ENCODE measurements around the gene VSIG8.

- TF ChIP-seq, protein P1, sequence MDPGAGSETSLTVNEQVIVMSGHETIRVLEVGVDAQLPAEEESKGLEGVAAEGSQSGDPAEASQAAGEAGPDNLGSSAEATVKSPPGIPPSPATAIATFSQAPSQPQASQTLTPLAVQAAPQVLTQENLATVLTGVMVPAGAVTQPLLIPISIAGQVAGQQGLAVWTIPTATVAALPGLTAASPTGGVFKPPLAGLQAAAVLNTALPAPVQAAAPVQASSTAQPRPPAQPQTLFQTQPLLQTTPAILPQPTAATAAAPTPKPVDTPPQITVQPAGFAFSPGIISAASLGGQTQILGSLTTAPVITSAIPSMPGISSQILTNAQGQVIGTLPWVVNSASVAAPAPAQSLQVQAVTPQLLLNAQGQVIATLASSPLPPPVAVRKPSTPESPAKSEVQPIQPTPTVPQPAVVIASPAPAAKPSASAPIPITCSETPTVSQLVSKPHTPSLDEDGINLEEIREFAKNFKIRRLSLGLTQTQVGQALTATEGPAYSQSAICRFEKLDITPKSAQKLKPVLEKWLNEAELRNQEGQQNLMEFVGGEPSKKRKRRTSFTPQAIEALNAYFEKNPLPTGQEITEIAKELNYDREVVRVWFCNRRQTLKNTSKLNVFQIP (CRISPR knock-in tag; IDR thresholded peaks at IDR 0.05; ENCODE audit: borderline replicate concordance, low read depth) = no peak
- TF ChIP-seq GLIS3 (CRISPR knock-in tag; IDR thresholded peaks at IDR 0.05) (no peak), BACH2 (CRISPR knock-in tag; IDR thresholded peaks at IDR 0.05; ENCODE audit: borderline replicate concordance) (no peak), PATZ1 (CRISPR knock-in tag; IDR thresholded peaks at IDR 0.05; ENCODE audit: borderline replicate concordance) (no peak), ZFP30 (CRISPR knock-in tag; IDR thresholded peaks at IDR 0.05) (no peak), TOX (CRISPR knock-in tag; IDR thresholded peaks at IDR 0.05; ENCODE audit: borderline replicate concordance) (no peak), PPARA (CRISPR knock-in tag; IDR thresholded peaks at IDR 0.05; ENCODE audit: borderline replicate concordance) (no peak), SNAI2 (CRISPR knock-in tag; IDR thresholded peaks at IDR 0.05) (no peak), ARNTL (CRISPR knock-in tag; IDR thresholded peaks at IDR 0.05; ENCODE audit: borderline replicate concordance, low read depth) (no peak), ZFP3 (CRISPR knock-in tag; IDR thresholded peaks at IDR 0.05) (no peak), RARB (CRISPR knock-in tag; IDR thresholded peaks at IDR 0.05) (no peak)
- TF ChIP-seq, protein P2, sequence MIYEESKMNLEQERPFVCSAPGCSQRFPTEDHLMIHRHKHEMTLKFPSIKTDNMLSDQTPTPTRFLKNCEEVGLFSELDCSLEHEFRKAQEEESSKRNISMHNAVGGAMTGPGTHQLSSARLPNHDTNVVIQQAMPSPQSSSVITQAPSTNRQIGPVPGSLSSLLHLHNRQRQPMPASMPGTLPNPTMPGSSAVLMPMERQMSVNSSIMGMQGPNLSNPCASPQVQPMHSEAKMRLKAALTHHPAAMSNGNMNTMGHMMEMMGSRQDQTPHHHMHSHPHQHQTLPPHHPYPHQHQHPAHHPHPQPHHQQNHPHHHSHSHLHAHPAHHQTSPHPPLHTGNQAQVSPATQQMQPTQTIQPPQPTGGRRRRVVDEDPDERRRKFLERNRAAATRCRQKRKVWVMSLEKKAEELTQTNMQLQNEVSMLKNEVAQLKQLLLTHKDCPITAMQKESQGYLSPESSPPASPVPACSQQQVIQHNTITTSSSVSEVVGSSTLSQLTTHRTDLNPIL (CRISPR knock-in tag; IDR thresholded peaks at IDR 0.05; ENCODE audit: low read depth) = no peak
- TF ChIP-seq, protein P3, sequence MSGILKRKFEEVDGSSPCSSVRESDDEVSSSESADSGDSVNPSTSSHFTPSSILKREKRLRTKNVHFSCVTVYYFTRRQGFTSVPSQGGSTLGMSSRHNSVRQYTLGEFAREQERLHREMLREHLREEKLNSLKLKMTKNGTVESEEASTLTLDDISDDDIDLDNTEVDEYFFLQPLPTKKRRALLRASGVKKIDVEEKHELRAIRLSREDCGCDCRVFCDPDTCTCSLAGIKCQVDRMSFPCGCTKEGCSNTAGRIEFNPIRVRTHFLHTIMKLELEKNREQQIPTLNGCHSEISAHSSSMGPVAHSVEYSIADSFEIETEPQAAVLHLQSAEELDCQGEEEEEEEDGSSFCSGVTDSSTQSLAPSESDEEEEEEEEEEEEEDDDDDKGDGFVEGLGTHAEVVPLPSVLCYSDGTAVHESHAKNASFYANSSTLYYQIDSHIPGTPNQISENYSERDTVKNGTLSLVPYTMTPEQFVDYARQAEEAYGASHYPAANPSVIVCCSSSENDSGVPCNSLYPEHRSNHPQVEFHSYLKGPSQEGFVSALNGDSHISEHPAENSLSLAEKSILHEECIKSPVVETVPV (CRISPR knock-in tag; IDR thresholded peaks at IDR 0.05) = no peak
These were observed 33.7 kb downstream of the VSIG8 start for GRCh38 chr1:159828581-159829272.

Data from SK-N-SH treated with all-trans-retinoic acid at 6 μM for 48 hours (cell line).